ENCODE results near the gene MMP3.
A peak's percentile ranks its signal among the peaks of the same experiment; 100 is the strongest.

The MMP3 gene

DNA sequence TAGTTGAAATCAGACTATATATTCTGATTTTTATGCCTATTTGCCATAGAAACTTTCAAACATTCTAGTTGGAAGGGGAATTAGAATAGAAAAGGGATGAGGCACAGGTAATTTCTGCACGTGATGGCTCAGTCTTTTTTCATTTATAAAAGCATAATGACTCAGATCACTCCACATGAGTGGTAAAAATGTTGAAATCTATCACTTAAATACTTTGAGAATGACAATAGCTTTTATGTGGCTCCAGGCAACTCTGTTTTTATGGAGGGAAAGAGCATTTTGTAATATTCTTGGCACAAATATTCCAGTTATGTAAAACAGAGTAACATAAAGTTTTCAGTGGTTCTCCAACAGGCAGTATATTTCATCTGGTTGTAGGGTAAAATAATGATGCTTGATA lies 5.9 kb upstream of the MMP3 start (continued):
- TF ChIP-seq, protein P1, sequence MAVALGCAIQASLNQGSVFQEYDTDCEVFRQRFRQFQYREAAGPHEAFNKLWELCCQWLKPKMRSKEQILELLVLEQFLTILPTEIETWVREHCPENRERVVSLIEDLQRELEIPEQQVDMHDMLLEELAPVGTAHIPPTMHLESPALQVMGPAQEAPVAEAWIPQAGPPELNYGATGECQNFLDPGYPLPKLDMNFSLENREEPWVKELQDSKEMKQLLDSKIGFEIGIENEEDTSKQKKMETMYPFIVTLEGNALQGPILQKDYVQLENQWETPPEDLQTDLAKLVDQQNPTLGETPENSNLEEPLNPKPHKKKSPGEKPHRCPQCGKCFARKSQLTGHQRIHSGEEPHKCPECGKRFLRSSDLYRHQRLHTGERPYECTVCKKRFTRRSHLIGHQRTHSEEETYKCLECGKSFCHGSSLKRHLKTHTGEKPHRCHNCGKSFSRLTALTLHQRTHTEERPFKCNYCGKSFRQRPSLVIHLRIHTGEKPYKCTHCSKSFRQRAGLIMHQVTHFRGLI (tag by site-specific recombination; IDR thresholded peaks at IDR 0.05): no peak
- no peak for TF ChIP-seq ZFP3 (tag by site-specific recombination; IDR thresholded peaks at IDR 0.05; ENCODE audit: low read depth)
- no peak for TF ChIP-seq ZNF211 (tag by site-specific recombination; IDR thresholded peaks at IDR 0.05; ENCODE audit: low read depth)
- TF ChIP-seq ZNF140 (tag by site-specific recombination; IDR thresholded peaks at IDR 0.05): no peak
- TF ChIP-seq MEIS1 (CRISPR knock-in tag; IDR thresholded peaks at IDR 0.05; ENCODE audit: borderline replicate concordance): no peak

DNA sequence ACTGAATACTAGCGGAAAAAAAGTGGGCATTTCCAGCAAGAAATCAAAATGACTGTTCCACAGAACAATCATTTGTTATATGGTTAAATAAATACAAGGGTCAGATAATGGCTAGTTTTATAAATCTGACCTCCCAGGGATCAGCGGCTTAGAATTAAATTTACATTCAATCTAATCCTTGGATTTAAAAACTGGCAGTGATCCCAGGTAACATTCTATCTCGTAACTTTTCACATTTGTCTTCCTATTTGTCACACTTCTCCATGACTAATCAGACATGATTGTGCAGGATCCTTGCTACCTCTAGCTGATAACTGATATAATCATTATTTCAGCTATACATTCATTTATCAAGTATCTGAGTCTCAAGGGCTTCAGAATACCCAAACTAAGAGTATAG lies 2.9 kb upstream of the MMP3 start:
- POLR2A ChIA-PET: interaction anchor here (0.5 kb wide), 1 partner anchor 187 kb away, joined by 4 read pairs; no protein-coding TSS in a partner anchor
- no peak for TF ChIP-seq ZNF624 (tag by site-specific recombination; IDR thresholded peaks at IDR 0.05)
- TF ChIP-seq, protein P2, sequence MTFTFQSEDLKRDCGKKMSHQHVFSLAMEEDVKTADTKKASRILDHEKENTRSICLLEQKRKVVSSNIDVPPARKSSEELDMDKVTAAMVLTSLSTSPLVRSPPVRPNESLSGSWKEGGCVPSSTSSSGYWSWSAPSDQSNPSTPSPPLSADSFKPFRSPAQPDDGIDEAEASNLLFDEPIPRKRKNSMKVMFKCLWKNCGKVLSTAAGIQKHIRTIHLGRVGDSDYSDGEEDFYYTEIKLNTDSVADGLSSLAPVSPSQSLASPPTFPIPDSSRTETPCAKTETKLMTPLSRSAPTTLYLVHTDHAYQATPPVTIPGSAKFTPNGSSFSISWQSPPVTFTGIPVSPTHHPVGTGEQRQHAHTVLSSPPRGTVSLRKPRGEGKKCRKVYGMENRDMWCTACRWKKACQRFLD (tag by site-specific recombination; IDR thresholded peaks at IDR 0.05): no peak
- no peak for TF ChIP-seq ZNF843 (tag by site-specific recombination; IDR thresholded peaks at IDR 0.05)
- TF ChIP-seq GLIS2 (tag by site-specific recombination; IDR thresholded peaks at IDR 0.05): no peak
- no peak for TF ChIP-seq ZNF239 (tag by site-specific recombination; IDR thresholded peaks at IDR 0.05)
- TF ChIP-seq GLIS1 (tag by site-specific recombination; IDR thresholded peaks at IDR 0.05): peak; percentile 67
- no peak for TF ChIP-seq ZNF596 (tag by site-specific recombination; IDR thresholded peaks at IDR 0.05)
- no peak for TF ChIP-seq ZNF785 (tag by site-specific recombination; IDR thresholded peaks at IDR 0.05)
- TF ChIP-seq, protein P3, sequence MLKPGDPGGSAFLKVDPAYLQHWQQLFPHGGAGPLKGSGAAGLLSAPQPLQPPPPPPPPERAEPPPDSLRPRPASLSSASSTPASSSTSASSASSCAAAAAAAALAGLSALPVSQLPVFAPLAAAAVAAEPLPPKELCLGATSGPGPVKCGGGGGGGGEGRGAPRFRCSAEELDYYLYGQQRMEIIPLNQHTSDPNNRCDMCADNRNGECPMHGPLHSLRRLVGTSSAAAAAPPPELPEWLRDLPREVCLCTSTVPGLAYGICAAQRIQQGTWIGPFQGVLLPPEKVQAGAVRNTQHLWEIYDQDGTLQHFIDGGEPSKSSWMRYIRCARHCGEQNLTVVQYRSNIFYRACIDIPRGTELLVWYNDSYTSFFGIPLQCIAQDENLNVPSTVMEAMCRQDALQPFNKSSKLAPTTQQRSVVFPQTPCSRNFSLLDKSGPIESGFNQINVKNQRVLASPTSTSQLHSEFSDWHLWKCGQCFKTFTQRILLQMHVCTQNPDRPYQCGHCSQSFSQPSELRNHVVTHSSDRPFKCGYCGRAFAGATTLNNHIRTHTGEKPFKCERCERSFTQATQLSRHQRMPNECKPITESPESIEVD (tag by site-specific recombination; IDR thresholded peaks at IDR 0.05): 0 out of 2 replicates have a peak, but pooled peaks have one; percentile 14
- TF ChIP-seq, protein P4, sequence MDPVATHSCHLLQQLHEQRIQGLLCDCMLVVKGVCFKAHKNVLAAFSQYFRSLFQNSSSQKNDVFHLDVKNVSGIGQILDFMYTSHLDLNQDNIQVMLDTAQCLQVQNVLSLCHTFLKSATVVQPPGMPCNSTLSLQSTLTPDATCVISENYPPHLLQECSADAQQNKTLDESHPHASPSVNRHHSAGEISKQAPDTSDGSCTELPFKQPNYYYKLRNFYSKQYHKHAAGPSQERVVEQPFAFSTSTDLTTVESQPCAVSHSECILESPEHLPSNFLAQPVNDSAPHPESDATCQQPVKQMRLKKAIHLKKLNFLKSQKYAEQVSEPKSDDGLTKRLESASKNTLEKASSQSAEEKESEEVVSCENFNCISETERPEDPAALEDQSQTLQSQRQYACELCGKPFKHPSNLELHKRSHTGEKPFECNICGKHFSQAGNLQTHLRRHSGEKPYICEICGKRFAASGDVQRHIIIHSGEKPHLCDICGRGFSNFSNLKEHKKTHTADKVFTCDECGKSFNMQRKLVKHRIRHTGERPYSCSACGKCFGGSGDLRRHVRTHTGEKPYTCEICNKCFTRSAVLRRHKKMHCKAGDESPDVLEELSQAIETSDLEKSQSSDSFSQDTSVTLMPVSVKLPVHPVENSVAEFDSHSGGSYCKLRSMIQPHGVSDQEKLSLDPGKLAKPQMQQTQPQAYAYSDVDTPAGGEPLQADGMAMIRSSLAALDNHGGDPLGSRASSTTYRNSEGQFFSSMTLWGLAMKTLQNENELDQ (tag by site-specific recombination; IDR thresholded peaks at IDR 0.05; ENCODE audit: low read depth): no peak
- peak; percentile 25; the same call in 1 of the 2 replicates for TF ChIP-seq MEIS1 (CRISPR knock-in tag; IDR thresholded peaks at IDR 0.05; ENCODE audit: borderline replicate concordance)
- no peak for TF ChIP-seq TCF7L2 (IDR thresholded peaks at IDR 0.05; ENCODE audit: borderline replicate concordance, low read depth, low read length)
- no peak for TF ChIP-seq ZFP69B (tag by site-specific recombination; IDR thresholded peaks at IDR 0.05)
- no peak for TF ChIP-seq REPIN1 (tag by site-specific recombination; IDR thresholded peaks at IDR 0.05; ENCODE audit: low read depth)
- no peak for TF ChIP-seq ZNF473 (tag by site-specific recombination; IDR thresholded peaks at IDR 0.05)
- TF ChIP-seq ZNF146 (tag by site-specific recombination; IDR thresholded peaks at IDR 0.05): no peak
- no peak for TF ChIP-seq YY2 (tag by site-specific recombination; IDR thresholded peaks at IDR 0.05)
- TF ChIP-seq ZNF558 (tag by site-specific recombination; IDR thresholded peaks at IDR 0.05): no peak
- 0 out of 2 replicates have a peak, but pooled peaks have one; percentile 12 for TF ChIP-seq SP7 (tag by site-specific recombination; IDR thresholded peaks at IDR 0.05)
- TF ChIP-seq ZIC2 (tag by site-specific recombination; IDR thresholded peaks at IDR 0.05): no peak
- TF ChIP-seq, protein P5, sequence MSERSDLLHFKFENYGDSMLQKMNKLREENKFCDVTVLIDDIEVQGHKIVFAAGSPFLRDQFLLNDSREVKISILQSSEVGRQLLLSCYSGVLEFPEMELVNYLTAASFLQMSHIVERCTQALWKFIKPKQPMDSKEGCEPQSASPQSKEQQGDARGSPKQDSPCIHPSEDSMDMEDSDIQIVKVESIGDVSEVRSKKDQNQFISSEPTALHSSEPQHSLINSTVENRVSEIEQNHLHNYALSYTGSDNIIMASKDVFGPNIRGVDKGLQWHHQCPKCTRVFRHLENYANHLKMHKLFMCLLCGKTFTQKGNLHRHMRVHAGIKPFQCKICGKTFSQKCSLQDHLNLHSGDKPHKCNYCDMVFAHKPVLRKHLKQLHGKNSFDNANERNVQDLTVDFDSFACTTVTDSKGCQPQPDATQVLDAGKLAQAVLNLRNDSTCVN (tag by site-specific recombination; optimal IDR thresholded peaks at IDR 0.05): no peak
- no peak for TF ChIP-seq ZNF174 (tag by site-specific recombination; IDR thresholded peaks at IDR 0.05)
- TF ChIP-seq, protein P6, sequence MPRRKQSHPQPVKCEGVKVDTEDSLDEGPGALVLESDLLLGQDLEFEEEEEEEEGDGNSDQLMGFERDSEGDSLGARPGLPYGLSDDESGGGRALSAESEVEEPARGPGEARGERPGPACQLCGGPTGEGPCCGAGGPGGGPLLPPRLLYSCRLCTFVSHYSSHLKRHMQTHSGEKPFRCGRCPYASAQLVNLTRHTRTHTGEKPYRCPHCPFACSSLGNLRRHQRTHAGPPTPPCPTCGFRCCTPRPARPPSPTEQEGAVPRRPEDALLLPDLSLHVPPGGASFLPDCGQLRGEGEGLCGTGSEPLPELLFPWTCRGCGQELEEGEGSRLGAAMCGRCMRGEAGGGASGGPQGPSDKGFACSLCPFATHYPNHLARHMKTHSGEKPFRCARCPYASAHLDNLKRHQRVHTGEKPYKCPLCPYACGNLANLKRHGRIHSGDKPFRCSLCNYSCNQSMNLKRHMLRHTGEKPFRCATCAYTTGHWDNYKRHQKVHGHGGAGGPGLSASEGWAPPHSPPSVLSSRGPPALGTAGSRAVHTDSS (tag by site-specific recombination; IDR thresholded peaks at IDR 0.05): no peak
- no peak for TF ChIP-seq BCL11A (tag by site-specific recombination; IDR thresholded peaks at IDR 0.05; ENCODE audit: low read depth)
- TF ChIP-seq ZNF433 (tag by site-specific recombination; IDR thresholded peaks at IDR 0.05; ENCODE audit: low read depth): no peak

More for the DNA sequence above, 2.9 kb upstream of the MMP3 start:
- Histone ChIP-seq H3K27ac (ENCODE audit: extremely low read depth, low read depth, low read length) (no peak overlapping the region), H3K9me3 (ENCODE audit: control insufficient read depth, insufficient read depth, low read depth, low read length) (no peaks in the 10 kb centered on the region), H3K4me1 (ENCODE audit: control insufficient read depth, insufficient read depth, low read length) (no peaks in the 10 kb centered on the region), H3K36me3 (ENCODE audit: control insufficient read depth in 2 of 2, insufficient read depth in 1 of 2, low read length in 2 of 2) (no peaks in the 10 kb centered on the region), H3K4me3 (ENCODE audit: low read depth, low read length) (no peak overlapping the region)
- CTCF ChIA-PET: no interaction called here
